ENCODE measurements around the gene LSM7. TPM values are rescaled to one million over a fixed set of nuclear protein-coding genes. Genes with fewer than 3 reads are reported as not detected.

LSM7 gene
- total RNA-seq, 4 donors from 2014 or later = 76.4 to 113 (median 106) TPM

GRCh38 chr19:2362970-2363300 is 34.5 kb upstream of the LSM7 start:
- Histone ChIP-seq H3K4me1 (peaks cover 0 to 15% (median 6%) of the 10 kb centered on the region in 4 donors), H3K27me3 (peaks cover 3 to 65% (median 24%) of the 10 kb centered on the region in 4 donors), H3K27ac (replicated peaks in 1 of 4) (no peak overlapping the region), H3K4me3 (no peak overlapping the region), H3K36me3 (no peaks in the 10 kb centered on the region), H3K9me3 (no peaks in the 10 kb centered on the region)
- no peak for DNase-seq (ENCODE audit: extremely low spot score)
- no peak for TF ChIP-seq POLR2AphosphoS5 (IDR thresholded peaks at IDR 0.05)
- TF ChIP-seq CTCF (IDR thresholded peaks at IDR 0.05) = no peak
- TF ChIP-seq POLR2A (IDR thresholded peaks at IDR 0.05; ENCODE audit: low read depth) = no peak
- no peak for TF ChIP-seq EP300 (IDR thresholded peaks at IDR 0.05)
- WGBS = 72% methylated on average over 13 of the region's 15 CpGs
- intact Hi-C loops (cut with DNase I) = no loop called here

GRCh38 chr19:2362046-2362969 is 33.9 kb upstream of the LSM7 start:
- TF ChIP-seq POLR2A (IDR thresholded peaks at IDR 0.05; ENCODE audit: low read depth) (no peak), CTCF (IDR thresholded peaks at IDR 0.05) (no peak), POLR2AphosphoS5 (IDR thresholded peaks at IDR 0.05) (no peak), EP300 (IDR thresholded peaks at IDR 0.05) (no peak)
- no peak overlapping the region for H3K4me3 ChIP-seq
- H3K9me3 ChIP-seq = no peaks in the 10 kb centered on the region
- no peak overlapping the region for H3K27ac ChIP-seq (replicated peaks in 1 of 4)
- WGBS = 88% methylated on average over 11 of the region's 11 CpGs
- DNase-seq (ENCODE audit: extremely low spot score) = no peak
- peaks cover 3 to 65% (median 24%) of the 10 kb centered on the region in 4 donors for H3K27me3 ChIP-seq
- H3K36me3 ChIP-seq = no peaks in the 10 kb centered on the region
- peaks cover 0 to 15% (median 6%) of the 10 kb centered on the region in 4 donors for H3K4me1 ChIP-seq
- intact Hi-C loops (cut with DNase I) = no loop called here

- H3K4me1 ChIP-seq = peaks cover 0 to 15% (median 6%) of the 10 kb centered on the region in 4 donors
- intact Hi-C loops (cut with DNase I) = no loop called here
- H3K36me3 ChIP-seq = no peaks in the 10 kb centered on the region
- DNase-seq (ENCODE audit: extremely low spot score) = no peak
- H3K27me3 ChIP-seq = peaks cover 3 to 65% (median 24%) of the 10 kb centered on the region in 4 donors
- H3K27ac ChIP-seq (replicated peaks in 1 of 4) = no peak overlapping the region
- no peak overlapping the region for H3K4me3 ChIP-seq
- no peaks in the 10 kb centered on the region for H3K9me3 ChIP-seq
- WGBS = 14% methylated on average over 4 of the region's 24 CpGs
- TF ChIP-seq POLR2AphosphoS5 (IDR thresholded peaks at IDR 0.05) (no peak), CTCF (IDR thresholded peaks at IDR 0.05) (no peak), POLR2A (IDR thresholded peaks at IDR 0.05; ENCODE audit: low read depth) (no peak), EP300 (IDR thresholded peaks at IDR 0.05) (no peak)
These were observed 33.1 kb upstream of the LSM7 start for GRCh38 chr19:2361246-2362045.

GRCh38 chr19:2360833-2361232 is 32.4 kb upstream of the LSM7 start:
- Histone ChIP-seq H3K27ac (replicated peaks in 1 of 4) (no peak overlapping the region), H3K9me3 (no peaks in the 10 kb centered on the region), H3K4me3 (no peak overlapping the region), H3K27me3 (peaks cover 3 to 62% (median 24%) of the 10 kb centered on the region in 4 donors), H3K4me1 (peaks cover 0 to 15% (median 6%) of the 10 kb centered on the region in 4 donors), H3K36me3 (no peaks in the 10 kb centered on the region)
- intact Hi-C loops (cut with DNase I) = no loop called here
- 43% methylated on average over 9 of the region's 11 CpGs for WGBS
- no peak for DNase-seq (ENCODE audit: extremely low spot score)
- TF ChIP-seq CTCF (IDR thresholded peaks at IDR 0.05) = no peak
- no peak for TF ChIP-seq EP300 (IDR thresholded peaks at IDR 0.05)
- TF ChIP-seq POLR2AphosphoS5 (IDR thresholded peaks at IDR 0.05) = no peak
- TF ChIP-seq POLR2A (IDR thresholded peaks at IDR 0.05; ENCODE audit: low read depth) = no peak

All from esophagus muscularis mucosa (tissue), 4 donors.